HepG2 (cell line): Measurements from ENCODE around the gene CEBPZOS. TPM values are rescaled to one million over a fixed set of nuclear protein-coding genes. Genes with fewer than 3 reads are reported as not detected.
A peak's percentile ranks its signal among the peaks of the same experiment; 100 is the strongest.

Experiments used
- ATAC-seq: fragments of 200-7000 bp; cut with Tn5 transposase; 3 replicates; pipeline ENCODE4 v1.9.1; 2020; ENCODE audit warnings: mild to moderate bottlenecking, moderate library complexity
- BruUV-seq: library from RNA; stranded (reverse); fragments of 400-500 nt; replicated peaks from 2 replicates; lab custom pipeline; 2021; lab: Mats Ljungman, UMichigan
- CTCF ChIA-PET: fragments of 300-600 bp; formaldehyde crosslinking; extraction: SDS; loops from one replicate; lab custom pipeline; 2021; ENCODE audit warnings: low total read pairs, inconsistent platforms, low intra/inter-chr PET ratio; lab: Yijun Ruan, JAX
- POLR2A ChIA-PET: fragments of 350-600 bp; sonication (Branson Sonifier 250); formaldehyde crosslinking; loops from one replicate; lab custom pipeline; 2020; ENCODE audit warnings: antibody characterized with exemption, inconsistent platforms; lab: Yijun Ruan, JAX
- DNase-seq: peaks from one replicate; pipeline ENCODE4 v3.0.0-alpha.2; 2015; ENCODE audit warnings: low spot score
- FAIRE-seq: peaks from 3 replicates; lab custom pipeline; 2011; peaks lifted over from hg19 to GRCh38; lab: Jason Lieb, UNC
- H2AFZ ChIP-seq: one replicate; pipeline ENCODE4 v1.6.1; 2011; ENCODE audit warnings: low read length, inconsistent platforms
- H3K27ac ChIP-seq: fragments of 300-600 bp; 3 replicates; pipeline ENCODE4 v1.8.0; 2011; ENCODE audit warnings: mixed run types, mild to moderate bottlenecking, mixed read lengths, low read length, inconsistent platforms; ENCODE audit not compliant: insufficient read depth; ENCODE audit errors: extremely low read length
- H3K27me3 ChIP-seq, 2 experiments: fragments of 200-600 bp in 1 of 2; 2 replicates in 1 of 2; 3 replicates in 1 of 2; pipeline versions ENCODE4 v1.6.0 to v1.8.0; 2011; ENCODE audit warnings: low read length in 2 of 2, mild to moderate bottlenecking in 2 of 2, moderate library complexity in 2 of 2, inconsistent platforms in 1 of 2; ENCODE audit not compliant: insufficient read depth in 2 of 2, control insufficient read depth in 1 of 2
- H3K36me3 ChIP-seq, 2 experiments: fragments of 200-600 bp in 1 of 2; replicated peaks in 1 of 2; 2 replicates in 1 of 2; 3 replicates in 1 of 2; pipeline versions ENCODE4 v1.5.1 to v1.8.0; 2011; ENCODE audit warnings: low read length in 2 of 2, inconsistent platforms in 1 of 2; ENCODE audit not compliant: insufficient read depth in 2 of 2, control insufficient read depth in 1 of 2
- H3K4me1 ChIP-seq: 2 replicates; pipeline ENCODE4 v1.5.1; 2012; ENCODE audit warnings: low read length, inconsistent platforms; ENCODE audit not compliant: insufficient read depth
- H3K4me2 ChIP-seq: 2 replicates; pipeline ENCODE4 v1.6.0; 2011; ENCODE audit warnings: low read depth, low read length, inconsistent platforms
- H3K4me3 ChIP-seq, 3 experiments: fragments of 200-600 bp in 1 of 3; sonication (generic), shearing (Covaris generic) in 1 of 3; replicated peaks in 1 of 3; 2 replicates each; pipeline ENCODE4 v1.5.1; 2011 to 2016; ENCODE audit warnings: low read length in 3 of 3, inconsistent platforms in 2 of 3, low read depth in 2 of 3, mild to moderate bottlenecking in 2 of 3, control low read depth in 1 of 3, mixed read lengths in 1 of 3; ENCODE audit not compliant: insufficient read depth in 1 of 3
- H3K79me2 ChIP-seq: one replicate; pipeline ENCODE4 v1.6.1; 2011; ENCODE audit warnings: low read length, inconsistent platforms; ENCODE audit not compliant: insufficient read depth
- H3K9ac ChIP-seq: 2 replicates; pipeline ENCODE4 v1.6.0; 2011; ENCODE audit warnings: mild to moderate bottlenecking, low read depth, low read length, inconsistent platforms; ENCODE audit not compliant: insufficient read depth
- H3K9me3 ChIP-seq: 2 replicates; pipeline ENCODE4 v1.5.1; 2012; ENCODE audit warnings: mild to moderate bottlenecking, low read length
- H4K20me1 ChIP-seq: 2 replicates; pipeline ENCODE4 v1.6.0; 2011; ENCODE audit warnings: inconsistent platforms, mild to moderate bottlenecking, low read length, moderate library complexity; ENCODE audit not compliant: insufficient read depth
- ATF7 ChIP-seq, 2 experiments: fragments of 450-650 bp in 1 of 2; sonication (generic) in 1 of 2; formaldehyde crosslinking in 1 of 2; IDR thresholded peaks; 2 replicates each; pipeline versions ENCODE4 v1.4.0 to v1.6.1; 2016 to 2020; ENCODE audit warnings: antibody characterized with exemption in 1 of 2, mild to moderate bottlenecking in 1 of 2, missing genetic modification reagents in 1 of 2
- DPF2 ChIP-seq: sonication (generic); formaldehyde crosslinking; IDR thresholded peaks from 2 replicates; pipeline ENCODE4 v1.4.0; 2020; ENCODE audit warnings: mild to moderate bottlenecking, low read depth, missing genetic modification reagents, borderline replicate concordance
- WGBS: methylation state at CpG from one replicate; pipeline ENCODE4 v1.1.6; 2017; ENCODE audit warnings: low lambda C conversion rate; 5-methylcytosine and 5-hydroxymethylcytosine counted together
- in situ Hi-C: cut with HindIII; loops from 2 replicates; pipeline ENCODE4 v1.10.0; 2017; ENCODE audit warnings: low pct_unique_long_range_greater_than_20kb; ENCODE audit not compliant: extremely low pct_ligation_motif_present
- intact Hi-C: fragments of 100-400 bp; cut with micrococcal nuclease; formaldehyde crosslinking; loops from one replicate; pipeline ENCODE4 v1.10.0; 2022; ENCODE audit not compliant: unreplicated experiment
- polyA plus RNA-seq, 8 experiments: library from polyadenylated mRNA; depleted of rRNA in 3 of 8; stranded (reverse) in 7 of 8; unstranded in 1 of 8; fragments of >200 nt; fragmentation: Illumina TruSeq in 4 of 8; extraction: Trizol in 4 of 8; gene quantifications; 2 replicates each; pipeline versions ENCODE4 v1.2.1 to v1.2.3, GENCODE V29; 2011 to 2016; ENCODE audit warnings: low read depth in 4 of 8, missing spikeins in 1 of 8, mixed read lengths in 1 of 8; ENCODE audit not compliant: insufficient read depth in 1 of 8
- total RNA-seq, 5 experiments: library from RNA; depleted of rRNA; stranded (reverse); fragments of >200 nt; fragmentation: Illumina TruSeq; extraction: Trizol; gene quantifications; 2 replicates each; pipeline ENCODE4 v1.2.3, GENCODE V29; 2016; ENCODE audit warnings: low read depth in 1 of 5
- TF ChIP-seq, protein P1 (sequence below): sonication (generic); formaldehyde crosslinking; IDR thresholded peaks from 2 replicates; pipeline ENCODE4 v1.5.0; 2020; ENCODE audit warnings: mild to moderate bottlenecking, missing genetic modification reagents, borderline replicate concordance

CEBPZOS gene
- total and polyA plus RNA-seq, 2 of the 13 experiments (the other 11 are each of a cell fraction or from before 2014, with no cell fraction given), result 18.6 to 44.7 TPM

DNA sequence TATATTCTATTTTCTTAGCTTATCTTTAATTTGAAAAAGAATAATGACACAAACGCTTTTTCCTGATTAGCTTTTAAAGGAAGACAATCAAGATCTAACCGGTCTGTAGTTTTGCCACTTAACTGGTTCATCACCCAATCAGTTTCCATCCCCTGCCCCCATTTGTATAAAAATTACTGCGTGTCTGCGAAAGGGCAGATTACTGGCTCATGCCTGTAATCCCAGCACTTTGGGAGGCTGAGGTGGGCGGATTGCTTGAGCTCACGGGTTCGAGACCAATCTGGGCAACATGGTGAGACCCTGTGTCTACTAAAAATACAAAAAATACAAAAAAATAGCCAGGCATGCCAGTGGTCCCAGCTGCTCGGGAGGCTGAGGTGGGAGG is 2.4 kb downstream of the CEBPZOS start (continued):
- no peak for TF ChIP-seq DPF2 (CRISPR knock-in tag)

DNA sequence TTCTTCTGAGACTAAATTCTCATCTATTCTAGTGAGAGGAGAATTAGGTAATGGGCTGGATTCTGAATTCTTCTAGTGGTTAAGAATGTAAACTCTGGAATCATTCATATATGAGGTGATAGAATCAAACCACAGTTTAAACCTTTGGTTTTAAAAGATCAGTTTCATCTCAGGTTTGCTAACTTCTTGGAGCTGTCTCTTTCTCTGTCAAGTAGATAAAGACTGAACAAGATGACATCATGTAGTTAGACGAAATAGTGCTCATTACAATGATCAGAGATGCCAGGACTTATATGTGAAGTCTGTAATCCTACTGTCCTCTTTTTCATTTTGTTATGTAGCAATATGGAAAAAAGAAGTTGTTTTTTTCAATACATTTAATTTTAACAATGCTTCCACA is 4.9 kb downstream of the CEBPZOS start:
- BruUV-seq, result no TSS peak
- Histone ChIP-seq H3K27ac (no peak overlapping the region), H3K27me3 (no peaks in the 10 kb centered on the region; a peak in 1 of 5 replicates)
- DNase-seq, result no peak
- peak; percentile 76 for TF ChIP-seq ATF7 (IDR thresholded peaks at IDR 0.05)
- no peak for TF ChIP-seq ATF7 (CRISPR knock-in tag; IDR thresholded peaks at IDR 0.05)
- TF ChIP-seq, protein P1, sequence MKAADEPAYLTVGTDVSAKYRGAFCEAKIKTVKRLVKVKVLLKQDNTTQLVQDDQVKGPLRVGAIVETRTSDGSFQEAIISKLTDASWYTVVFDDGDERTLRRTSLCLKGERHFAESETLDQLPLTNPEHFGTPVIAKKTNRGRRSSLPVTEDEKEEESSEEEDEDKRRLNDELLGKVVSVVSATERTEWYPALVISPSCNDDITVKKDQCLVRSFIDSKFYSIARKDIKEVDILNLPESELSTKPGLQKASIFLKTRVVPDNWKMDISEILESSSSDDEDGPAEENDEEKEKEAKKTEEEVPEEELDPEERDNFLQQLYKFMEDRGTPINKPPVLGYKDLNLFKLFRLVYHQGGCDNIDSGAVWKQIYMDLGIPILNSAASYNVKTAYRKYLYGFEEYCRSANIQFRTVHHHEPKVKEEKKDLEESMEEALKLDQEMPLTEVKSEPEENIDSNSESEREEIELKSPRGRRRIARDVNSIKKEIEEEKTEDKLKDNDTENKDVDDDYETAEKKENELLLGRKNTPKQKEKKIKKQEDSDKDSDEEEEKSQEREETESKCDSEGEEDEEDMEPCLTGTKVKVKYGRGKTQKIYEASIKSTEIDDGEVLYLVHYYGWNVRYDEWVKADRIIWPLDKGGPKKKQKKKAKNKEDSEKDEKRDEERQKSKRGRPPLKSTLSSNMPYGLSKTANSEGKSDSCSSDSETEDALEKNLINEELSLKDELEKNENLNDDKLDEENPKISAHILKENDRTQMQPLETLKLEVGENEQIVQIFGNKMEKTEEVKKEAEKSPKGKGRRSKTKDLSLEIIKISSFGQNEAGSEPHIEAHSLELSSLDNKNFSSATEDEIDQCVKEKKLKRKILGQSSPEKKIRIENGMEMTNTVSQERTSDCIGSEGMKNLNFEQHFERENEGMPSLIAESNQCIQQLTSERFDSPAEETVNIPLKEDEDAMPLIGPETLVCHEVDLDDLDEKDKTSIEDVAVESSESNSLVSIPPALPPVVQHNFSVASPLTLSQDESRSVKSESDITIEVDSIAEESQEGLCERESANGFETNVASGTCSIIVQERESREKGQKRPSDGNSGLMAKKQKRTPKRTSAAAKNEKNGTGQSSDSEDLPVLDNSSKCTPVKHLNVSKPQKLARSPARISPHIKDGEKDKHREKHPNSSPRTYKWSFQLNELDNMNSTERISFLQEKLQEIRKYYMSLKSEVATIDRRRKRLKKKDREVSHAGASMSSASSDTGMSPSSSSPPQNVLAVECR (CRISPR knock-in tag), result no peak
- TF ChIP-seq, all 625 proteins: peak for 1
- H3K4me3 ChIP-seq, result no peak overlapping the region
- ChIA-PET CTCF (no interaction called here), POLR2A (interaction anchor here (0.9 kb wide), 1 partner anchor 11 kb away, joined by 3 read pairs; no protein-coding TSS in a partner anchor)
- 95% methylated on average over 1 of the region's 1 CpG for WGBS
- peaks cover 7 to 53% of the 10 kb centered on the region in 2 experiments for H3K36me3 ChIP-seq
- peaks cover 51% of the 10 kb centered on the region for H3K79me2 ChIP-seq
- FAIRE-seq (no peak), ATAC-seq (no peak)
- peaks cover 24% of the 10 kb centered on the region for H3K4me1 ChIP-seq
- intact Hi-C loops, result no loop called here
- H2AFZ ChIP-seq, result no peak overlapping the region
- H3K4me2 ChIP-seq, result no peak overlapping the region
- no peak overlapping the region for H3K9ac ChIP-seq
- peaks cover 4% of the 10 kb centered on the region; the same call in 1 of the 2 replicates for H4K20me1 ChIP-seq
- peaks cover 6% of the 10 kb centered on the region; the same call in 1 of the 2 replicates for H3K9me3 ChIP-seq
- in situ Hi-C loops, result no loop called here
